ENCODE results near the gene METTL2A.
"Not testable (repeated sequence)": the region's sequence is repeated elsewhere in the genome, so short reads cannot be mapped to it uniquely, and the experiment has no call there.

DNA sequence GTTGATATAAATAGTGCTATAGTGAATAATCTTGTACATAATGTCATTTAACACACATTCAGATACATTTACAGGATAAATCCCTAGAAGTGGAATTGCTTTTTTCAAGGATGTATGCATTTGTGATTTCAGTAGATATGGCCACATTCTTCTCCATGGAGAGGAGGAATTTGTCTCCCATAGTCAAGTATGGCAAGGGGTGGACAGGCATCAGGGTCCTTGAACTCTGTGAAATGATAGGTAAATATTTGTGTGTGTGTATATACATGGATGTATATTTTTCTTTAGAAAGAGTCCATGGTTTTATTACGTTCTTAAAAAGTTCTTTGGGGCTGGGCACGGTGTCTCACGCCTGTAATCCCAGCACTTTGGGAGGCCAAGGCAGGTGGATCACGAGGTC, 72.6 kb downstream of the METTL2A start:
- TF ChIP-seq ZBTB40 (IDR thresholded peaks at IDR 0.05; ENCODE audit: borderline replicate concordance); EGR1 (IDR thresholded peaks at IDR 0.05; ENCODE audit: borderline replicate concordance in 1 of 2, low read depth in 2 of 2, low read length in 2 of 2); TCF12 (IDR thresholded peaks at IDR 0.05; ENCODE audit: low read depth, low read length); POLR2A (IDR thresholded peaks at IDR 0.05; ENCODE audit: low read depth, low read length): not testable (repeated sequence)

Measured in GM12878 (cell line).